Uterus (tissue), 4 donors: Measurements from ENCODE around the gene ZBTB7C. TPM values are rescaled to one million over a fixed set of nuclear protein-coding genes. Genes with fewer than 3 reads are reported as not detected.

ENCODE experiments used
- DNase-seq, 2 donors: peaks; one replicate each; pipeline ENCODE4 v3.0.0-alpha.2; 2019 to 2020
- H3K27ac ChIP-seq, 2 donors: fragments of 200-600 bp; sonication (generic); 1 replicate in 1 of 2; 2 replicates in 1 of 2; pipeline ENCODE4 v1.5.1; 2016 to 2018
- H3K27me3 ChIP-seq, 2 donors: fragments of 200-600 bp; sonication (generic); one replicate each; pipeline ENCODE4 v1.5.1; 2018 to 2019; ENCODE audit warnings: control low read depth in 1 of 2
- H3K36me3 ChIP-seq, 2 donors: fragments of 200-600 bp; sonication (generic); one replicate each; pipeline ENCODE4 v1.5.1; 2019; ENCODE audit warnings: control low read depth in 1 of 2
- H3K4me1 ChIP-seq, 2 donors: fragments of 200-600 bp; sonication (generic); one replicate each; pipeline ENCODE4 v1.5.1; 2018 to 2019; ENCODE audit warnings: control low read depth in 1 of 2
- H3K4me3 ChIP-seq, 2 donors: fragments of 200-600 bp; sonication (generic); 1 replicate in 1 of 2; 2 replicates in 1 of 2; pipeline ENCODE4 v1.5.1; 2018 to 2019; ENCODE audit warnings: mild to moderate bottlenecking in 1 of 2
- H3K9me3 ChIP-seq, 2 donors: fragments of 200-600 bp; sonication (generic); one replicate each; pipeline ENCODE4 v1.5.1; 2019; ENCODE audit warnings: control low read depth in 1 of 2
- CTCF ChIP-seq, 4 experiments: fragments of 200-600 bp in 2 of 4; fragments of 450-650 bp in 2 of 4; sonication (generic) in 2 of 4; IDR thresholded peaks; one replicate each; pipeline ENCODE4 v1.5.1; 2016 to 2019; ENCODE audit warnings: antibody characterized with exemption in 4 of 4, mild to moderate bottlenecking in 2 of 4, moderate library complexity in 1 of 4
- POLR2A ChIP-seq, 2 donors: fragments of 450-650 bp; IDR thresholded peaks; one replicate each; pipeline ENCODE4 v1.6.1; 2016; ENCODE audit warnings: antibody characterized with exemption in 2 of 2, mild to moderate bottlenecking in 1 of 2, moderate library complexity in 1 of 2
- intact Hi-C: fragments of 100-400 bp; cut with DNase I; formaldehyde crosslinking; loops from one replicate; pipeline ENCODE4 v1.15.1; 2023; ENCODE audit warnings: low total_unique reads
- total RNA-seq, 4 donors: library from RNA; depleted of rRNA in 3 of 4; stranded (reverse); fragments of >200 nt in 3 of 4; gene quantifications; one replicate each; pipeline versions ENCODE4 v1.1.0 to v1.2.4, GENCODE V29; 2014 to 2023
- donor health status: DM: yes; HTN: yes; CAD: no.

Gene ZBTB7C
- total RNA-seq, 4 donors from 2014 or later: 1.0 to 11.2 (median 7.9) TPM

- H3K4me3 ChIP-seq: no peak overlapping the region
- no peaks in the 10 kb centered on the region for H3K27me3 ChIP-seq
- no peaks in the 10 kb centered on the region for H3K36me3 ChIP-seq
- no peak overlapping the region for H3K27ac ChIP-seq
- H3K4me1 ChIP-seq: no peaks in the 10 kb centered on the region
- TF ChIP-seq POLR2A (IDR thresholded peaks at IDR 0.05) (no peak), CTCF (IDR thresholded peaks at IDR 0.05) (no peak)
- no peak for DNase-seq
- intact Hi-C loops: no loop called here
- H3K9me3 ChIP-seq: no peaks in the 10 kb centered on the region
Observed at GRCh38 chr18:48358868-48359267, 50.3 kb downstream of the ZBTB7C start.

GRCh38 chr18:48356909-48357631, 52.1 kb downstream of the ZBTB7C start:
- no peaks in the 10 kb centered on the region for H3K36me3 ChIP-seq
- intact Hi-C loops: no loop called here

GRCh38 chr18:48356151-48356745, 52.9 kb downstream of the ZBTB7C start:
- Histone ChIP-seq H3K36me3 (no peaks in the 10 kb centered on the region), H3K4me1 (no peaks in the 10 kb centered on the region), H3K27ac (no peak overlapping the region), H3K27me3 (no peaks in the 10 kb centered on the region), H3K9me3 (no peaks in the 10 kb centered on the region), H3K4me3 (no peak overlapping the region)
- no peak for TF ChIP-seq POLR2A (IDR thresholded peaks at IDR 0.05)
- TF ChIP-seq CTCF (IDR thresholded peaks at IDR 0.05): no peak
- no peak for DNase-seq
- intact Hi-C loops: no loop called here

More at GRCh38 chr18:48356909-48357631, 52.1 kb downstream of the ZBTB7C start:
- no peak overlapping the region for H3K4me3 ChIP-seq
- DNase-seq: no peak
- H3K27ac ChIP-seq: no peak overlapping the region
- TF ChIP-seq POLR2A (IDR thresholded peaks at IDR 0.05) (no peak), CTCF (IDR thresholded peaks at IDR 0.05) (no peak)
- no peaks in the 10 kb centered on the region for H3K4me1 ChIP-seq
- no peaks in the 10 kb centered on the region for H3K9me3 ChIP-seq
- H3K27me3 ChIP-seq: no peaks in the 10 kb centered on the region

- H3K9me3 ChIP-seq: no peaks in the 10 kb centered on the region
- H3K4me1 ChIP-seq: no peaks in the 10 kb centered on the region
- H3K36me3 ChIP-seq: no peaks in the 10 kb centered on the region
- no peak for TF ChIP-seq POLR2A (IDR thresholded peaks at IDR 0.05)
- no peak for TF ChIP-seq CTCF (IDR thresholded peaks at IDR 0.05)
- intact Hi-C loops: no loop called here
- DNase-seq: no peak
- H3K4me3 ChIP-seq: no peak overlapping the region
- H3K27ac ChIP-seq: no peak overlapping the region
- H3K27me3 ChIP-seq: no peaks in the 10 kb centered on the region
Observed at GRCh38 chr18:48355276-48356115, 53.7 kb downstream of the ZBTB7C start.
